Measurements from ENCODE around the gene SNX1. TPM values are rescaled to one million over a fixed set of nuclear protein-coding genes. Genes with fewer than 3 reads are reported as not detected.
"Not testable (repeated sequence)": the region's sequence is repeated elsewhere in the genome, so short reads cannot be mapped to it uniquely, and the experiment has no call there.

The SNX1 gene
- total RNA-seq, 1 experiment from 2014 or later = 60.9 TPM

- no peak for DNase-seq (ENCODE audit: low spot score)
Measured at GRCh38 chr15:64117759-64118487, 22.1 kb downstream of the SNX1 start.

- DNase-seq (ENCODE audit: low spot score) = not testable (repeated sequence)
Measured at GRCh38 chr15:64120322-64120721, 24.5 kb downstream of the SNX1 start.

GRCh38 chr15:64121614-64122013 is 25.8 kb downstream of the SNX1 start:
- no peak for DNase-seq (ENCODE audit: low spot score)

- no peak for DNase-seq (ENCODE audit: low spot score)
Measured at GRCh38 chr15:64122444-64122843, 26.7 kb downstream of the SNX1 start.

GRCh38 chr15:64122936-64123351 is 27.2 kb downstream of the SNX1 start:
- no peak for DNase-seq (ENCODE audit: low spot score)

- no peak for DNase-seq (ENCODE audit: low spot score)
Measured at GRCh38 chr15:64125978-64126377, 30.2 kb downstream of the SNX1 start.

GRCh38 chr15:64127521-64128270 is 31.9 kb downstream of the SNX1 start:
- DNase-seq (ENCODE audit: low spot score) = no peak

- no peak for DNase-seq (ENCODE audit: low spot score)
Measured at GRCh38 chr15:64130159-64130558, 34.4 kb downstream of the SNX1 start.

- DNase-seq (ENCODE audit: low spot score) = no peak
Measured at GRCh38 chr15:64131547-64131946, 35.8 kb downstream of the SNX1 start.

GRCh38 chr15:64132217-64132616 is 36.4 kb downstream of the SNX1 start:
- no peak for DNase-seq (ENCODE audit: low spot score)

GRCh38 chr15:64133623-64134344 is 38.0 kb downstream of the SNX1 start:
- no peak for DNase-seq (ENCODE audit: low spot score)

- DNase-seq (ENCODE audit: low spot score) = no peak
Measured at GRCh38 chr15:64134345-64134829, 38.6 kb downstream of the SNX1 start.

- DNase-seq (ENCODE audit: low spot score) = no peak
Measured at GRCh38 chr15:64136347-64136746, 40.6 kb downstream of the SNX1 start.

GRCh38 chr15:64137226-64137833 is 41.5 kb downstream of the SNX1 start:
- no peak for DNase-seq (ENCODE audit: low spot score)

- DNase-seq (ENCODE audit: low spot score) = no peak
Measured at GRCh38 chr15:64138331-64138941, 42.7 kb downstream of the SNX1 start.

- no peak for DNase-seq (ENCODE audit: low spot score)
Measured at GRCh38 chr15:64141798-64142512, 46.2 kb downstream of the SNX1 start.

- no peak for DNase-seq (ENCODE audit: low spot score)
Measured at GRCh38 chr15:64143276-64143675, 47.5 kb downstream of the SNX1 start.

- no peak for DNase-seq (ENCODE audit: low spot score)
Measured at GRCh38 chr15:64144192-64144564, 48.4 kb downstream of the SNX1 start.

- DNase-seq (ENCODE audit: low spot score) = no peak
Measured at GRCh38 chr15:64144565-64145281, 48.9 kb downstream of the SNX1 start.

GRCh38 chr15:64146041-64146440 is 50.3 kb downstream of the SNX1 start:
- no peak for DNase-seq (ENCODE audit: low spot score)

All from HT-29 (cell line).